AG09319 (cell line): ENCODE measurements around the gene ROBO1.

Experiments used
- DNase-seq: peaks from one replicate; pipeline ENCODE4 v3.0.0-alpha.2; 2010; ENCODE audit warnings: low read depth; ENCODE audit errors: extremely low read depth
- TF ChIP-seq, protein P1 (sequence below): IDR thresholded peaks from 2 replicates; pipeline ENCODE4 v1.5.1; 2011; ENCODE audit warnings: low read depth, mild to moderate bottlenecking, inconsistent platforms, low read length, moderate library complexity

Gene ROBO1

GRCh38 chr3:78825858-78826215 lies 942.0 kb downstream of the ROBO1 start:
- TF ChIP-seq, protein P1, sequence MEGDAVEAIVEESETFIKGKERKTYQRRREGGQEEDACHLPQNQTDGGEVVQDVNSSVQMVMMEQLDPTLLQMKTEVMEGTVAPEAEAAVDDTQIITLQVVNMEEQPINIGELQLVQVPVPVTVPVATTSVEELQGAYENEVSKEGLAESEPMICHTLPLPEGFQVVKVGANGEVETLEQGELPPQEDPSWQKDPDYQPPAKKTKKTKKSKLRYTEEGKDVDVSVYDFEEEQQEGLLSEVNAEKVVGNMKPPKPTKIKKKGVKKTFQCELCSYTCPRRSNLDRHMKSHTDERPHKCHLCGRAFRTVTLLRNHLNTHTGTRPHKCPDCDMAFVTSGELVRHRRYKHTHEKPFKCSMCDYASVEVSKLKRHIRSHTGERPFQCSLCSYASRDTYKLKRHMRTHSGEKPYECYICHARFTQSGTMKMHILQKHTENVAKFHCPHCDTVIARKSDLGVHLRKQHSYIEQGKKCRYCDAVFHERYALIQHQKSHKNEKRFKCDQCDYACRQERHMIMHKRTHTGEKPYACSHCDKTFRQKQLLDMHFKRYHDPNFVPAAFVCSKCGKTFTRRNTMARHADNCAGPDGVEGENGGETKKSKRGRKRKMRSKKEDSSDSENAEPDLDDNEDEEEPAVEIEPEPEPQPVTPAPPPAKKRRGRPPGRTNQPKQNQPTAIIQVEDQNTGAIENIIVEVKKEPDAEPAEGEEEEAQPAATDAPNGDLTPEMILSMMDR: no peak

DNA sequence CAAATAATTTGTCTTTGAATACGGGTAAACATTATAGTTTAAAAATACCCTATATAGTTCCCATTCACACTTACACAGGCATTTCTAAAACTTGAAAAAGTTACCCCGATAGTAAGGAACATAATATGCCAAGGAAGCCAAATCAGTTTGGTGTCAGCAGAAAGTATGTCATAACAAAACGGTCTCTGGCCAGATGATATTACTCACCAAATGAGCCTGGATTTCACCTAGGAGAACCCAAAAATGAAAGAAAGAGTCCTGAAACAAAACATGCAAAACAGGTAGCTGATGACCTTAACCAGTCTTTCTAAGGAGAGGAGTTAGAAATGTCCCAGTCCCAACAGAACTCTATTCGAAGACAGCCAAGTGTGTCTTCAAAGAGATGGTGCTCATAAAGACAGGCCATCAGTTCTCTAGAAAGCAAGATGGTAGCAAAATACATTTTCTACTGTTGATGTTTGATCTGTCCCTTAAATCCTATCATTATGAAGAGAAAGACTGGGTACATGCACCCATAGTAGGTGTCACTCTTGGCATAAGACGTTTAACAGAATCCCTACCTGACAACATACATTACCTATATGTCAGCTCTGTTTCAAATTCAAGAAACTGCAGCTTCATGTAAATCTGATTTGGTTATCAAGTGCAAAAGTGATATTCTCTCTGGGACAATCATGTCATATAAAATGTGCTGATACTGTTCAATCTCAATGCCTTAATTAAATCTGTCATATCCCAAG lies 942.5 kb downstream of the ROBO1 start:
- no peak for DNase-seq
- TF ChIP-seq, protein P1: no peak

More at GRCh38 chr3:78825858-78826215, 942.0 kb downstream of the ROBO1 start:
- no peak for DNase-seq

GRCh38 chr3:78823859-78824258 lies 943.9 kb downstream of the ROBO1 start:
- TF ChIP-seq, protein P1: no peak
- DNase-seq: no peak

DNA sequence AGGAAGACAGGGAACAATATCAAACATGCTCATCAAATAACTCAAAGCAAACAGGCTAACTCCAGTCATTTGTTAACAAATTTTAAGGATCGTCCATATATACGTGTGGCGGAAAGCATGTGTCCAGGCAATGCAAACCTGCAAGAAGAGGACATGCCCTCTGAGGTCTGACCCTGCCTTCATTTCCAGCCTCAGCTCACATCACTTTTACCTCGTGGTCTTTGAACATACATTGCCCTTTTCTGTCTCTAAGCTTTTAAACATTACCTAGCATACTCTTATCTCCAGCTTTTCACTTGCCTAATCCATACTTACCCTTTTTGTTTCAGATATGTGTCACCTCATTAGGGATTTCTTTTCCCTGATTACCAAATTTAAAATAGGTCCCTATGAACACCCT lies 944.4 kb downstream of the ROBO1 start:
- TF ChIP-seq, protein P1: no peak
- no peak for DNase-seq

DNA sequence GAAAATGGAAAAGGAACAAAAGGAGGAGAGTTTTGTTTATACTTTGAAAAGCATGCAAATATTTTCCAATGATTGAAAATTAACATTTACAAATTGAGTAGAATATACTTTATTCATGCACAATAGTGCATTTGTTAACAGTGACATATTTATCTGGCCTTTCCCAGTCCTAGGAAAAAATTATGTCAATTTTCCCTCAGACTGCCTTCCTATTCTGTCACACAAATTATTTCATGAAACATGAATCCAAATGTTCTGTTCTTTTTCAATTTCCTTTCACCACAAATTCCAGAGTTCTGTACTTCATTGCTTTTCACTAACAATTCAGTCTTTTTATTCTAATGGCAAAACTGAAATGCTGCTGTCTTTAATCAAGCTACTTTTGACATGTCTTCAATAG lies 945.1 kb downstream of the ROBO1 start:
- DNase-seq: no peak
- TF ChIP-seq, protein P1: no peak

- DNase-seq: no peak
- TF ChIP-seq, protein P1: no peak
These were observed 947.3 kb downstream of the ROBO1 start for GRCh38 chr3:78820542-78820941.

GRCh38 chr3:78818161-78818985 lies 949.4 kb downstream of the ROBO1 start:
- TF ChIP-seq, protein P1: no peak
- DNase-seq: no peak
